ENCODE results near the gene INO80E. TPM values are rescaled to one million over a fixed set of nuclear protein-coding genes. Genes with fewer than 3 reads are reported as not detected.

The INO80E gene
- total and polyA plus RNA-seq, 12 donors: 23.2 to 80.4 (median 31.1) TPM

GRCh38 chr16:29990034-29990433 lies 6.0 kb upstream of the INO80E start:
- WGBS, 2 donors: 92 to 96% methylated on average over 2 of the region's 2 CpGs
- DNase-seq (no peak), ATAC-seq (no peak)
- Histone ChIP-seq H3K9me3 (no peaks in the 10 kb centered on the region), H3K4me3 (no peak overlapping the region), H3K27me3 (no peaks in the 10 kb centered on the region), H3K4me1 (peaks cover 4 to 21% (median 14%) of the 10 kb centered on the region in 9 donors), H3K27ac (no peak overlapping the region), H3K36me3 (peaks cover 8 to 90% (median 68%) of the 10 kb centered on the region in 9 donors)
- intact Hi-C loops (cut with DNase I): loop anchor here in 3 of 10 donors (10.0 kb wide), 3 partner anchors 65 to 175 kb away; partner anchors contain the start of genes CDIPT (in 1 of the 3), KCTD13 (in 1 of the 3), PAGR1 (in 1 of the 3) and PRRT2 (in 1 of the 3)
- TF ChIP-seq, protein P1, sequence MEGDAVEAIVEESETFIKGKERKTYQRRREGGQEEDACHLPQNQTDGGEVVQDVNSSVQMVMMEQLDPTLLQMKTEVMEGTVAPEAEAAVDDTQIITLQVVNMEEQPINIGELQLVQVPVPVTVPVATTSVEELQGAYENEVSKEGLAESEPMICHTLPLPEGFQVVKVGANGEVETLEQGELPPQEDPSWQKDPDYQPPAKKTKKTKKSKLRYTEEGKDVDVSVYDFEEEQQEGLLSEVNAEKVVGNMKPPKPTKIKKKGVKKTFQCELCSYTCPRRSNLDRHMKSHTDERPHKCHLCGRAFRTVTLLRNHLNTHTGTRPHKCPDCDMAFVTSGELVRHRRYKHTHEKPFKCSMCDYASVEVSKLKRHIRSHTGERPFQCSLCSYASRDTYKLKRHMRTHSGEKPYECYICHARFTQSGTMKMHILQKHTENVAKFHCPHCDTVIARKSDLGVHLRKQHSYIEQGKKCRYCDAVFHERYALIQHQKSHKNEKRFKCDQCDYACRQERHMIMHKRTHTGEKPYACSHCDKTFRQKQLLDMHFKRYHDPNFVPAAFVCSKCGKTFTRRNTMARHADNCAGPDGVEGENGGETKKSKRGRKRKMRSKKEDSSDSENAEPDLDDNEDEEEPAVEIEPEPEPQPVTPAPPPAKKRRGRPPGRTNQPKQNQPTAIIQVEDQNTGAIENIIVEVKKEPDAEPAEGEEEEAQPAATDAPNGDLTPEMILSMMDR (IDR thresholded peaks at IDR 0.05): no peak

GRCh38 chr16:29990883-29991570 lies 5.0 kb upstream of the INO80E start:
- H3K36me3 ChIP-seq: peaks cover 0 to 80% (median 59%) of the 10 kb centered on the region in 9 donors
- no peaks in the 10 kb centered on the region for H3K27me3 ChIP-seq
- no peak for ATAC-seq
- no peak for DNase-seq
- H3K27ac ChIP-seq: no peak overlapping the region
- intact Hi-C loops (cut with DNase I): loop anchor here in 3 of 10 donors (10.0 kb wide), 3 partner anchors 66 to 176 kb away; partner anchors contain the start of genes CDIPT (in 1 of the 3), KCTD13 (in 1 of the 3), PAGR1 (in 1 of the 3) and PRRT2 (in 1 of the 3)
- no peak overlapping the region for H3K4me3 ChIP-seq
- TF ChIP-seq, protein P1 (IDR thresholded peaks at IDR 0.05): no peak
- H3K4me1 ChIP-seq: peaks cover 4 to 23% (median 17%) of the 10 kb centered on the region in 9 donors
- H3K9me3 ChIP-seq: no peaks in the 10 kb centered on the region
- WGBS, 2 donors: 90 to 91% methylated on average over 35 of the region's 35 CpGs

DNA sequence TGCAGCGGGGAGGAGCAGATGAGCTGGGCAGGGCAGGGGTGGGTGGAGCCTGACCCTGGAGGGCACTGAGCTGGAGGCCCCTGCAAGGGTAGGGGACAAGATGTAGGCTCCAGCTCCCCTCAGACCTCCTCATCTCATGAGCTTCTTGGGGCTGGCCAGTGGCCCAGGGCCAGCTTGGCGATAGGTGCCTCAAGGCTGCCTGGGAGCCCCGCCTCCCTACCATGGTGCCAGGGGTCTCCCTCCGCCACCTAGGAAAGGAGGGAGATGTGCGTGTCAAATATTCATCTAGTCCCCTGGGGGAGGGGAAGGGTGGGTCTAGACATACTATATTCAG lies 4.5 kb upstream of the INO80E start:
- intact Hi-C loops (cut with DNase I): loop anchor here in 3 of 10 donors (10.0 kb wide), 3 partner anchors 67 to 177 kb away; partner anchors contain the start of genes CDIPT (in 1 of the 3), KCTD13 (in 1 of the 3), PAGR1 (in 1 of the 3) and PRRT2 (in 1 of the 3)
- H3K4me1 ChIP-seq: peaks cover 4 to 25% (median 19%) of the 10 kb centered on the region in 9 donors
- no peak for DNase-seq
- no peaks in the 10 kb centered on the region for H3K27me3 ChIP-seq
- WGBS, 2 donors: 73 to 80% methylated on average over 5 of the region's 5 CpGs
- H3K27ac ChIP-seq: peak overlapping the region in 1 of 10 donors; percentile 24
- H3K9me3 ChIP-seq: no peaks in the 10 kb centered on the region
- TF ChIP-seq, protein P1 (IDR thresholded peaks at IDR 0.05): no peak
- H3K4me3 ChIP-seq: no peak overlapping the region
- peaks cover 0 to 75% (median 53%) of the 10 kb centered on the region in 9 donors for H3K36me3 ChIP-seq
- ATAC-seq: no peak

- DNase-seq (no peak), ATAC-seq (no peak)
- peak overlapping the region in 1 of 10 donors; percentile 30 for H3K27ac ChIP-seq
- no peaks in the 10 kb centered on the region for H3K27me3 ChIP-seq
- TF ChIP-seq, protein P1 (IDR thresholded peaks at IDR 0.05): no peak
- intact Hi-C loops (cut with DNase I): loop anchor here in 3 of 10 donors (10.0 kb wide), 3 partner anchors 68 to 178 kb away; partner anchors contain the start of genes CDIPT (in 1 of the 3), KCTD13 (in 1 of the 3), PAGR1 (in 1 of the 3) and PRRT2 (in 1 of the 3)
- H3K36me3 ChIP-seq: peaks cover 0 to 67% (median 44%) of the 10 kb centered on the region in 9 donors
- H3K4me1 ChIP-seq: peaks cover 7 to 34% (median 28%) of the 10 kb centered on the region in 9 donors
- no peaks in the 10 kb centered on the region for H3K9me3 ChIP-seq
- no peak overlapping the region for H3K4me3 ChIP-seq
- WGBS, 2 donors: 57 to 61% methylated on average over 7 of the region's 7 CpGs
Measured at GRCh38 chr16:29992344-29992967, 3.6 kb upstream of the INO80E start.
